Astrocyte of the cerebellum (primary cell): ENCODE results near the gene HMCN2.

Source experiments
- DNase-seq: peaks from one replicate; pipeline ENCODE4 v3.0.0-alpha.2; 2011; ENCODE audit warnings: low read depth
- H3K4me3 ChIP-seq: 2 replicates; pipeline ENCODE4 v1.5.1; 2011; ENCODE audit warnings: mild to moderate bottlenecking, low read depth, low read length, moderate library complexity
- CTCF ChIP-seq: IDR thresholded peaks from 2 replicates; pipeline ENCODE4 v1.5.1; 2012; ENCODE audit warnings: low read length, low read depth, moderate library complexity, mild to moderate bottlenecking; ENCODE audit errors: missing control alignments
- in situ Hi-C: cut with HindIII; loops from 2 replicates; pipeline ENCODE4 v1.10.0; 2017; ENCODE audit warnings: low sequenced_read_pairs

Gene HMCN2

GRCh38 chr9:130313103-130313858 lies 47.7 kb downstream of the HMCN2 start:
- DNase-seq = no peak
- H3K4me3 ChIP-seq = no peak overlapping the region
- in situ Hi-C loops = no loop called here
- no peak for TF ChIP-seq CTCF

GRCh38 chr9:130315446-130316226 lies 50.1 kb downstream of the HMCN2 start:
- in situ Hi-C loops = no loop called here
- no peak overlapping the region for H3K4me3 ChIP-seq
- TF ChIP-seq CTCF = no peak
- no peak for DNase-seq

- DNase-seq = no peak
- TF ChIP-seq CTCF = no peak
- in situ Hi-C loops = no loop called here
- no peak overlapping the region for H3K4me3 ChIP-seq
Measured at GRCh38 chr9:130316430-130316829, 50.9 kb downstream of the HMCN2 start.

GRCh38 chr9:130319300-130319699 lies 53.7 kb downstream of the HMCN2 start:
- DNase-seq = no peak
- in situ Hi-C loops = no loop called here
- TF ChIP-seq CTCF = no peak
- H3K4me3 ChIP-seq = no peak overlapping the region

GRCh38 chr9:130319944-130320712 lies 54.6 kb downstream of the HMCN2 start:
- no peak overlapping the region for H3K4me3 ChIP-seq
- TF ChIP-seq CTCF = no peak
- no peak for DNase-seq
- in situ Hi-C loops = no loop called here

- H3K4me3 ChIP-seq = no peak overlapping the region
- peak; percentile 13 for TF ChIP-seq CTCF
- no peak for DNase-seq
- in situ Hi-C loops = no loop called here
Measured at GRCh38 chr9:130320723-130321481, 55.3 kb downstream of the HMCN2 start.
